H1 (cell line): ENCODE data around the gene CCP110. TPM values are rescaled to one million over a fixed set of nuclear protein-coding genes. Genes with fewer than 3 reads are reported as not detected.

ENCODE experiments used
- CTCF ChIA-PET: fragments of 300-600 bp; sonication (Branson Sonifier 250); formaldehyde crosslinking; loops from one replicate; lab custom pipeline; 2021; ENCODE audit not compliant: partially characterized antibody; lab: Charles Lee
- POLR2A ChIA-PET: fragments of 300-600 bp; sonication (Branson Sonifier 250); formaldehyde crosslinking; loops from one replicate; lab custom pipeline; 2021; ENCODE audit warnings: inconsistent platforms; ENCODE audit not compliant: partially characterized antibody; lab: Charles Lee
- DNase-seq, 2 experiments: peaks; one replicate each; pipeline versions ENCODE4 v3.0.0 to v3.0.0-alpha.2; 2010 to 2022; ENCODE audit warnings: low spot score in 2 of 2, low read depth in 1 of 2, mixed read lengths in 1 of 2
- FAIRE-seq: peaks from 2 replicates; lab custom pipeline; 2011; peaks lifted over from hg19 to GRCh38; lab: Jason Lieb, UNC
- H2AFZ ChIP-seq: 2 replicates; pipeline ENCODE4 v1.8.1; 2012; ENCODE audit warnings: low read length, inconsistent platforms
- H2AK5ac ChIP-seq: 2 replicates; pipeline ENCODE4 v1.6.1; 2013; ENCODE audit warnings: low read depth, low read length
- H2BK120ac ChIP-seq: replicated peaks from 2 replicates; pipeline ENCODE3; 2013; ENCODE audit warnings: low read depth, low read length, inconsistent platforms
- H2BK12ac ChIP-seq: 2 replicates; pipeline ENCODE4 v1.6.1; 2013; ENCODE audit warnings: low read depth, low read length
- H2BK15ac ChIP-seq: 2 replicates; pipeline ENCODE4 v1.6.1; 2013; ENCODE audit warnings: low read length
- H2BK20ac ChIP-seq: 2 replicates; pipeline ENCODE4 v1.6.1; 2013; ENCODE audit warnings: low read length
- H2BK5ac ChIP-seq: 2 replicates; pipeline ENCODE4 v1.6.1; 2013; ENCODE audit warnings: low read depth, low read length
- H3K14ac ChIP-seq: 2 replicates; pipeline ENCODE4 v1.6.1; 2013; ENCODE audit warnings: inconsistent platforms; ENCODE audit not compliant: insufficient read length
- H3K18ac ChIP-seq: 2 replicates; pipeline ENCODE4 v1.6.1; 2013; ENCODE audit warnings: low read length; ENCODE audit errors: extremely low read depth
- H3K23ac ChIP-seq: 2 replicates; pipeline ENCODE4 v1.6.1; 2013; ENCODE audit warnings: inconsistent platforms; ENCODE audit not compliant: insufficient read length
- H3K23me2 ChIP-seq: 2 replicates; pipeline ENCODE4 v1.6.1; 2013; ENCODE audit warnings: low read depth, low read length
- H3K27ac ChIP-seq: 2 replicates; pipeline ENCODE4 v1.6.1; 2011; ENCODE audit warnings: low read depth, low read length, inconsistent platforms
- H3K27me3 ChIP-seq, 4 experiments: replicated peaks in 1 of 4; 1 replicate in 1 of 4; 2 replicates in 3 of 4; pipeline versions ENCODE4 v1.6.1 to v1.8.1; 2011 to 2013; ENCODE audit warnings: low read length in 3 of 4, mild to moderate bottlenecking in 3 of 4, inconsistent platforms in 2 of 4, mixed read lengths in 2 of 4, moderate library complexity in 1 of 4; ENCODE audit not compliant: control insufficient read depth in 3 of 4, insufficient read depth in 3 of 4; ENCODE audit errors: extremely low read depth in 1 of 4
- H3K36me3 ChIP-seq, 4 experiments: 2 replicates each; pipeline versions ENCODE4 v1.6.1 to v1.8.1; 2011 to 2013; ENCODE audit warnings: mild to moderate bottlenecking in 4 of 4, low read length in 3 of 4, moderate library complexity in 2 of 4, control low read depth in 1 of 4, inconsistent platforms in 1 of 4; ENCODE audit not compliant: insufficient read depth in 4 of 4, control insufficient read depth in 2 of 4
- H3K4ac ChIP-seq: replicated peaks from 2 replicates; pipeline ENCODE3; 2013; ENCODE audit warnings: low read length, low read depth, mixed read lengths, inconsistent platforms; ENCODE audit not compliant: insufficient read length
- H3K4me1 ChIP-seq, 4 experiments: replicated peaks in 1 of 4; 1 replicate in 1 of 4; 2 replicates in 3 of 4; pipeline versions ENCODE4 v1.6.1 to v1.8.1; 2011 to 2013; ENCODE audit warnings: low read length in 3 of 4, inconsistent platforms in 2 of 4, mixed read lengths in 1 of 4; ENCODE audit not compliant: insufficient read depth in 4 of 4, control insufficient read depth in 3 of 4
- H3K4me2 ChIP-seq, 2 experiments: 2 replicates each; pipeline versions ENCODE4 v1.6.1 to v1.8.1; 2011 to 2013; ENCODE audit warnings: low read depth in 2 of 2, low read length in 2 of 2, control low read depth in 1 of 2, inconsistent platforms in 1 of 2, mild to moderate bottlenecking in 1 of 2; ENCODE audit not compliant: insufficient read depth in 1 of 2
- H3K4me3 ChIP-seq, 4 experiments: fragments of 200-600, 300-600 bp in 1 of 4; sonication (generic), shearing (Covaris generic), sonication (Bioruptor Twin) in 1 of 4; 2 replicates each; pipeline versions ENCODE4 v1.5.1 to v1.8.1; 2011 to 2016; ENCODE audit warnings: low read length in 4 of 4, low read depth in 3 of 4, control low read depth in 2 of 4, inconsistent platforms in 2 of 4, mild to moderate bottlenecking in 2 of 4, mixed read lengths in 1 of 4, moderate library complexity in 1 of 4; ENCODE audit not compliant: insufficient read depth in 2 of 4; ENCODE audit errors: extremely low read depth in 1 of 4
- H3K56ac ChIP-seq: replicated peaks from 2 replicates; pipeline ENCODE3; 2013; ENCODE audit warnings: low read depth, mild to moderate bottlenecking, mixed read lengths, low read length, inconsistent platforms; ENCODE audit not compliant: insufficient read length
- H3K79me1 ChIP-seq: 2 replicates; pipeline ENCODE4 v1.6.1; 2013; ENCODE audit warnings: low read depth, low read length, control low read depth
- H3K79me2 ChIP-seq, 2 experiments: 2 replicates each; pipeline versions ENCODE4 v1.6.1 to v1.8.1; 2012 to 2013; ENCODE audit warnings: low read length in 2 of 2, mild to moderate bottlenecking in 2 of 2, inconsistent platforms in 1 of 2; ENCODE audit not compliant: insufficient read depth in 2 of 2, control insufficient read depth in 1 of 2
- H3K9ac ChIP-seq, 4 experiments: replicated peaks in 1 of 4; 1 replicate in 1 of 4; 2 replicates in 3 of 4; pipeline versions ENCODE4 v1.6.1 to v1.8.1; 2011 to 2013; ENCODE audit warnings: low read depth in 3 of 4, low read length in 3 of 4, control low read depth in 2 of 4, mild to moderate bottlenecking in 2 of 4, moderate library complexity in 2 of 4, inconsistent platforms in 1 of 4; ENCODE audit errors: extremely low read depth in 1 of 4
- H3K9me3 ChIP-seq, 2 experiments: 2 replicates each; pipeline versions ENCODE4 v1.6.1 to v1.8.1; 2012 to 2013; ENCODE audit warnings: mild to moderate bottlenecking in 2 of 2, moderate library complexity in 2 of 2, control low read depth in 1 of 2, inconsistent platforms in 1 of 2, low read depth in 1 of 2, low read length in 1 of 2, mixed read lengths in 1 of 2; ENCODE audit not compliant: insufficient read depth in 2 of 2
- H4K20me1 ChIP-seq, 2 experiments: replicated peaks in 1 of 2; 2 replicates each; pipeline versions ENCODE3 to v1.8.1; 2011 to 2013; ENCODE audit warnings: inconsistent platforms in 2 of 2, low read length in 2 of 2, mild to moderate bottlenecking in 1 of 2; ENCODE audit not compliant: insufficient read depth in 2 of 2, control insufficient read depth in 1 of 2
- H4K5ac ChIP-seq: 2 replicates; pipeline ENCODE4 v1.6.1; 2013; ENCODE audit warnings: low read length, low read depth, mixed read lengths, inconsistent platforms; ENCODE audit not compliant: insufficient read length
- H4K8ac ChIP-seq: 2 replicates; pipeline ENCODE4 v1.8.0; 2013; ENCODE audit warnings: mild to moderate bottlenecking, moderate library complexity, low read length, inconsistent platforms; ENCODE audit not compliant: insufficient read depth; ENCODE audit errors: extremely low read depth
- H4K91ac ChIP-seq: replicated peaks from 2 replicates; pipeline ENCODE3; 2013; ENCODE audit warnings: low read length, mixed read lengths, inconsistent platforms; ENCODE audit not compliant: insufficient read length
- BCL11A ChIP-seq, 2 experiments: IDR thresholded peaks; one replicate each; pipeline ENCODE4 v1.6.1; 2011; ENCODE audit warnings: low read depth in 2 of 2, low read length in 2 of 2, mild to moderate bottlenecking in 2 of 2
- POLR2A ChIP-seq, 2 experiments: IDR thresholded peaks; 1 replicate in 1 of 2; 2 replicates in 1 of 2; pipeline ENCODE4 v1.6.1; 2011; ENCODE audit warnings: low read depth in 2 of 2, low read length in 2 of 2, mild to moderate bottlenecking in 2 of 2; ENCODE audit errors: control extremely low read depth in 1 of 2
- SAP30 ChIP-seq: fragments of 300-600 bp; sonication (generic); IDR thresholded peaks from 2 replicates; pipeline ENCODE4 v1.7.1; 2012; ENCODE audit warnings: low read length, moderate library complexity, mild to moderate bottlenecking, inconsistent platforms; ENCODE audit not compliant: insufficient read depth, insufficient replicate concordance
- WGBS, 2 experiments: shearing (Covaris generic) in 1 of 2; methylation state at CpG; one replicate each; pipeline versions ENCODE4 v1.1.6 to v1.1.7; 2013 to 2015; ENCODE audit warnings: low lambda C conversion rate in 2 of 2, mixed read lengths in 2 of 2, inconsistent platforms in 1 of 2, low coverage in 1 of 2, missing lambda C conversion rate in 1 of 2; ENCODE audit not compliant: insufficient replicate concordance in 2 of 2, insufficient coverage in 1 of 2, insufficient read length in 1 of 2; ENCODE audit errors: extremely low coverage in 1 of 2, missing lambda C conversion rate in 1 of 2; 5-methylcytosine and 5-hydroxymethylcytosine counted together
- polyA plus RNA-seq, 7 experiments: library from polyadenylated mRNA; depleted of rRNA in 3 of 7; stranded (reverse) in 5 of 7; unstranded in 2 of 7; fragments of >200 nt in 5 of 7; fragments of 200-250 nt in 2 of 7; gene quantifications; 1 replicate in 5 of 7; 2 replicates in 1 of 7; 4 replicates in 1 of 7; pipeline versions ENCODE4 v1.2.1 to v1.2.3, GENCODE V29; 2011 to 2013; ENCODE audit warnings: missing spikeins in 2 of 7, mixed read lengths in 2 of 7
- total RNA-seq: library from RNA; stranded (reverse); fragmentation: NEBNext Ultra II Directional; extraction: Animal tissue kit (Norgen Biotek cat#: 25700); gene quantifications from 2 replicates; pipeline ENCODE4 v1.2.1, GENCODE V29; 2021
- TF ChIP-seq, protein P1 (sequence below): IDR thresholded peaks from 2 replicates; pipeline ENCODE4 v1.6.1; 2012; ENCODE audit warnings: low read length, inconsistent platforms

CCP110 gene
- total and polyA plus RNA-seq, 2 of the 8 experiments (the other 6 are each of a cell fraction or from before 2014, with no cell fraction given), result 3.2 to 19.8 TPM

DNA sequence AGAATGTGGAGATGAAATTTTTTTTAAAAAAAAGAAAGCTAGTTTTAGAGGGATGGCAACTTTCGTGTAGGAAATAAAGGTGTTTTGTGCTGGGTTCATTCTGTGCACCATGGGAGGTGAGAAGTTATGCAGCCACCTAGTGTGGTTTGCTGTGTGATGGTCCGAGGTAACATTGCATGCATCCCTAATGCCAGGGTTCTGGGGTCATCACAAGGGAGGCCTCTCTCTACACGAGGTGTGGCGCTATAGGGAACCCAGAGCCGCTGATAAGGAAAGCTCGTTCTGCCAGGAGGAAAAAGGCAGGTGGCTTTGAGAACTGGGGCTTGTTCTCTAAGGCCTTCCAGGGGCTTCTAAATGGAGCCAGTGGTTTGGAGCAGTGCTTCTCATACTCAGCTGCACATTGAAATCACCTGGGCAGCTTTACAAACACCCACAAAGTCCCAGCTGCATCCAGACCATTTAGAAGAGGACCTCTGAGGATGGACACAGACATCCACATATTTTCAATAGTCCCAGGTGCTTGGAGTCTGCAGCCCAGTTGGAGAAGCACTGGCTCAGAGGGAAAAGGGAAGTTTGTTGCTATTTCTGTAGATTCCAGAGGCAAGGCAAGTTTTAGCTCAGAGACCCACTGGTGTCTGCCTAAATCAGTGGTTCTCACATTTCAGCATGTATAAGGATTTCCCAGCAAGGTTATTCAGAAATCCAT, 75.2 kb downstream of the CCP110 start:
- no peak overlapping the region for H4K8ac ChIP-seq
- H4K91ac ChIP-seq, result no peak overlapping the region
- no peak overlapping the region for H3K4ac ChIP-seq
- no peak overlapping the region for H2BK12ac ChIP-seq
- no peak overlapping the region for H4K5ac ChIP-seq
- H3K4me2 ChIP-seq, result no peak overlapping the region
- no peak overlapping the region for H3K4me3 ChIP-seq
- TF ChIP-seq, protein P1, sequence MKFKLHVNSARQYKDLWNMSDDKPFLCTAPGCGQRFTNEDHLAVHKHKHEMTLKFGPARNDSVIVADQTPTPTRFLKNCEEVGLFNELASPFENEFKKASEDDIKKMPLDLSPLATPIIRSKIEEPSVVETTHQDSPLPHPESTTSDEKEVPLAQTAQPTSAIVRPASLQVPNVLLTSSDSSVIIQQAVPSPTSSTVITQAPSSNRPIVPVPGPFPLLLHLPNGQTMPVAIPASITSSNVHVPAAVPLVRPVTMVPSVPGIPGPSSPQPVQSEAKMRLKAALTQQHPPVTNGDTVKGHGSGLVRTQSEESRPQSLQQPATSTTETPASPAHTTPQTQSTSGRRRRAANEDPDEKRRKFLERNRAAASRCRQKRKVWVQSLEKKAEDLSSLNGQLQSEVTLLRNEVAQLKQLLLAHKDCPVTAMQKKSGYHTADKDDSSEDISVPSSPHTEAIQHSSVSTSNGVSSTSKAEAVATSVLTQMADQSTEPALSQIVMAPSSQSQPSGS, result no peak
- TF ChIP-seq POLR2A (IDR thresholded peaks at IDR 0.05; ENCODE audit: control extremely low read depth in 1 of 2, low read depth in 2 of 2, low read length in 2 of 2) (no peak), BCL11A (IDR thresholded peaks at IDR 0.05; ENCODE audit: low read depth in 2 of 2, low read length in 2 of 2) (no peak), SAP30 (no peak)
- no peak overlapping the region for H3K23ac ChIP-seq
- H3K18ac ChIP-seq, result no peak overlapping the region
- no peaks in the 10 kb centered on the region for H3K23me2 ChIP-seq
- H2AK5ac ChIP-seq, result no peak overlapping the region
- DNase-seq, result no peak
- no peaks in the 10 kb centered on the region for H3K79me1 ChIP-seq
- no peak overlapping the region for H3K56ac ChIP-seq
- POLR2A ChIA-PET, result interaction anchor here (1.3 kb wide), 1 partner anchor 281 kb away, joined by 4 read pairs; no protein-coding TSS in a partner anchor
- H2BK5ac ChIP-seq, result no peak overlapping the region
- H3K27ac ChIP-seq, result no peak overlapping the region
- CTCF ChIA-PET, result interaction anchor here (0.6 to 8.7 kb wide), 20 partner anchors 7 to 702 kb away, joined by 3 to 91 read pairs (median 4); partner anchors contain the start of gene GPRC5B
- peaks cover 0 to 6% (median 3%) of the 10 kb centered on the region in 4 experiments; a peak in 5 of 7 replicates for H3K4me1 ChIP-seq
- no peaks in the 10 kb centered on the region for H3K79me2 ChIP-seq
- H2AFZ ChIP-seq, result no peak overlapping the region
- H3K36me3 ChIP-seq, result peaks cover 0 to 7% (median 0%) of the 10 kb centered on the region in 4 experiments; a peak in 1 of 8 replicates
- peaks cover 0 to 2% of the 10 kb centered on the region in 2 experiments for H4K20me1 ChIP-seq
- no peak overlapping the region for H2BK20ac ChIP-seq
- no peak overlapping the region for H2BK15ac ChIP-seq
- WGBS, 2 experiments, result 80 to 100% methylated on average over 1 to 6 of the region's 6 CpGs
- H3K9ac ChIP-seq, result no peak overlapping the region
- no peak for FAIRE-seq
- no peak overlapping the region for H3K14ac ChIP-seq
- H3K27me3 ChIP-seq, result no peaks in the 10 kb centered on the region
- H2BK120ac ChIP-seq, result no peak overlapping the region
- H3K9me3 ChIP-seq, result no peaks in the 10 kb centered on the region
